ENCODE measurements around the gene AGBL1. TPM values are rescaled to one million over a fixed set of nuclear protein-coding genes. Genes with fewer than 3 reads are reported as not detected.

AGBL1 gene
- total and polyA plus RNA-seq, 2 experiments from 2014 or later: not detected

- Histone ChIP-seq H4K20me1 (ENCODE audit: insufficient read depth) (no peaks in the 10 kb centered on the region), H3F3A (ENCODE audit: insufficient read depth) (no peaks in the 10 kb centered on the region), H3K4me1 (ENCODE audit: insufficient read depth) (no peaks in the 10 kb centered on the region), H3K79me2 (ENCODE audit: insufficient read depth) (no peaks in the 10 kb centered on the region), H3K36me3 (ENCODE audit: low read depth) (no peaks in the 10 kb centered on the region), H3K4me2 (ENCODE audit: unreplicated experiment) (no peak overlapping the region), H3K27me3 (replicated peaks; ENCODE audit: insufficient read depth) (no peaks in the 10 kb centered on the region), H2AFZ (no peak overlapping the region), H3K4me3 (no peak overlapping the region), H3K9me2 (ENCODE audit: insufficient read depth) (no peaks in the 10 kb centered on the region), H3K9ac (no peak overlapping the region), H3K27ac (no peak overlapping the region), H3K9me3 (ENCODE audit: low read depth) (no peaks in the 10 kb centered on the region)
- WGBS, 2 experiments (ENCODE audit: low coverage in 1 of 2, low lambda C conversion rate in 2 of 2, missing lambda C conversion rate in 2 of 2): 10 to 18% methylated on average over 1 of the region's 1 CpG
- no peak for DNase-seq
- in situ Hi-C loops (cut with MboI): no loop called here
- TF ChIP-seq EZH2 (IDR thresholded peaks at IDR 0.05; ENCODE audit: insufficient read depth, poor library complexity, severe bottlenecking) (no peak), EZH2phosphoT487 (IDR thresholded peaks at IDR 0.05; ENCODE audit: insufficient read depth, low read depth) (no peak)
These were observed 771.3 kb downstream of the AGBL1 start for GRCh38 chr15:86850939-86851338.

GRCh38 chr15:86852741-86853140, 773.1 kb downstream of the AGBL1 start:
- WGBS, 2 experiments (ENCODE audit: low coverage in 1 of 2, low lambda C conversion rate in 2 of 2, missing lambda C conversion rate in 2 of 2): 12 to 13% methylated on average over 2 of the region's 2 CpGs
- no peak overlapping the region for H3K4me3 ChIP-seq
- H3K36me3 ChIP-seq (ENCODE audit: low read depth): no peaks in the 10 kb centered on the region
- no peaks in the 10 kb centered on the region for H3K27me3 ChIP-seq (replicated peaks; ENCODE audit: insufficient read depth)
- H3F3A ChIP-seq (ENCODE audit: insufficient read depth): no peaks in the 10 kb centered on the region
- no peak overlapping the region for H3K4me2 ChIP-seq (ENCODE audit: unreplicated experiment)
- TF ChIP-seq EZH2 (IDR thresholded peaks at IDR 0.05; ENCODE audit: insufficient read depth, poor library complexity, severe bottlenecking) (no peak), EZH2phosphoT487 (IDR thresholded peaks at IDR 0.05; ENCODE audit: insufficient read depth, low read depth) (no peak)
- in situ Hi-C loops (cut with MboI): no loop called here
- H4K20me1 ChIP-seq (ENCODE audit: insufficient read depth): no peaks in the 10 kb centered on the region
- no peaks in the 10 kb centered on the region for H3K4me1 ChIP-seq (ENCODE audit: insufficient read depth)
- H3K27ac ChIP-seq: no peak overlapping the region
- H3K79me2 ChIP-seq (ENCODE audit: insufficient read depth): no peaks in the 10 kb centered on the region
- H3K9ac ChIP-seq: no peak overlapping the region
- no peak for DNase-seq
- H2AFZ ChIP-seq: no peak overlapping the region
- H3K9me2 ChIP-seq (ENCODE audit: insufficient read depth): no peaks in the 10 kb centered on the region
- no peaks in the 10 kb centered on the region for H3K9me3 ChIP-seq (ENCODE audit: low read depth)

GRCh38 chr15:86854176-86854575, 774.5 kb downstream of the AGBL1 start:
- H3K4me3 ChIP-seq: no peak overlapping the region
- no peaks in the 10 kb centered on the region for H3K27me3 ChIP-seq (replicated peaks; ENCODE audit: insufficient read depth)
- no peak overlapping the region for H2AFZ ChIP-seq
- no peaks in the 10 kb centered on the region for H3K9me2 ChIP-seq (ENCODE audit: insufficient read depth)
- no peaks in the 10 kb centered on the region for H3K79me2 ChIP-seq (ENCODE audit: insufficient read depth)
- DNase-seq: no peak
- in situ Hi-C loops (cut with MboI): no loop called here
- no peaks in the 10 kb centered on the region for H4K20me1 ChIP-seq (ENCODE audit: insufficient read depth)
- H3K4me2 ChIP-seq (ENCODE audit: unreplicated experiment): no peak overlapping the region
- no peak for TF ChIP-seq EZH2 (IDR thresholded peaks at IDR 0.05; ENCODE audit: insufficient read depth, poor library complexity, severe bottlenecking)
- TF ChIP-seq EZH2phosphoT487 (IDR thresholded peaks at IDR 0.05; ENCODE audit: insufficient read depth, low read depth): no peak
- no peaks in the 10 kb centered on the region for H3K9me3 ChIP-seq (ENCODE audit: low read depth)
- no peak overlapping the region for H3K27ac ChIP-seq
- no peaks in the 10 kb centered on the region for H3K4me1 ChIP-seq (ENCODE audit: insufficient read depth)
- WGBS, 2 experiments (ENCODE audit: low coverage in 1 of 2, low lambda C conversion rate in 2 of 2, missing lambda C conversion rate in 2 of 2): 4 to 17% methylated on average over 1 of the region's 1 CpG
- H3K36me3 ChIP-seq (ENCODE audit: low read depth): no peaks in the 10 kb centered on the region
- H3F3A ChIP-seq (ENCODE audit: insufficient read depth): no peaks in the 10 kb centered on the region
- no peak overlapping the region for H3K9ac ChIP-seq

- no peak for DNase-seq
- no peak overlapping the region for H3K4me3 ChIP-seq
- 5 to 6% methylated on average over 8 of the region's 8 CpGs for WGBS, 2 experiments (ENCODE audit: low coverage in 1 of 2, low lambda C conversion rate in 2 of 2, missing lambda C conversion rate in 2 of 2)
- no peaks in the 10 kb centered on the region for H3K9me2 ChIP-seq (ENCODE audit: insufficient read depth)
- H3K4me2 ChIP-seq (ENCODE audit: unreplicated experiment): no peak overlapping the region
- H3K36me3 ChIP-seq (ENCODE audit: low read depth): no peaks in the 10 kb centered on the region
- H3K27ac ChIP-seq: no peak overlapping the region
- TF ChIP-seq EZH2phosphoT487 (IDR thresholded peaks at IDR 0.05; ENCODE audit: insufficient read depth, low read depth): no peak
- no peak for TF ChIP-seq EZH2 (IDR thresholded peaks at IDR 0.05; ENCODE audit: insufficient read depth, poor library complexity, severe bottlenecking)
- H3K9me3 ChIP-seq (ENCODE audit: low read depth): no peaks in the 10 kb centered on the region
- H3K4me1 ChIP-seq (ENCODE audit: insufficient read depth): no peaks in the 10 kb centered on the region
- H3F3A ChIP-seq (ENCODE audit: insufficient read depth): no peaks in the 10 kb centered on the region
- H2AFZ ChIP-seq: no peak overlapping the region
- no peaks in the 10 kb centered on the region for H3K27me3 ChIP-seq (replicated peaks; ENCODE audit: insufficient read depth)
- H4K20me1 ChIP-seq (ENCODE audit: insufficient read depth): no peaks in the 10 kb centered on the region
- no peaks in the 10 kb centered on the region for H3K79me2 ChIP-seq (ENCODE audit: insufficient read depth)
- in situ Hi-C loops (cut with MboI): no loop called here
- H3K9ac ChIP-seq: no peak overlapping the region
These were observed 775.9 kb downstream of the AGBL1 start for GRCh38 chr15:86855307-86856291.

All from GM23248 (cell line).